Measurements from ENCODE around the gene ANXA3. TPM values are rescaled to one million over a fixed set of nuclear protein-coding genes. Genes with fewer than 3 reads are reported as not detected.

The ANXA3 gene
- total and polyA plus RNA-seq, 2 donors (not counting 3 experiments of a cell fraction or from before 2014, with no cell fraction given) = 52.9 to 78.4 TPM

DNA sequence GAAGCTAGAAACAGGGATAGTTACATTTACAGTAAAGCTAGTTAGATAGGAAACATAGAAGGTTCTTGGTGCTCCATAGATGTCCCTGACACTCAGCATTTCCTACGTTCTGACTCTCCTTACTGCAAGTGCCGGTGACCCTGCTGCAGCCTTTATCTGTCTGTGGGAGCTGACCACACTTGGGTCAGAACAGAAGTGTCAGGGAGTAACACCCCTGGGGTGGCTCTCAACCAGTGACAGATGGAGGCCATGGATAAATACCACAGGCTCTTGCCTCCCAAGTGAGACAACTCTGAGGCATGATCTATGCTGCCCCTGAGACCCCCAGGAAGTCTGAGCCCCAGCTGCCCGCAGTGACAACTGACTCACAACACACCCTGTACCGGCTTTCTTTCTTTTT, 69.8 kb downstream of the ANXA3 start:
- TF ChIP-seq, protein P1, sequence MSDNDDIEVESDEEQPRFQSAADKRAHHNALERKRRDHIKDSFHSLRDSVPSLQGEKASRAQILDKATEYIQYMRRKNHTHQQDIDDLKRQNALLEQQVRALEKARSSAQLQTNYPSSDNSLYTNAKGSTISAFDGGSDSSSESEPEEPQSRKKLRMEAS (IDR thresholded peaks at IDR 0.05; ENCODE audit: insufficient read depth, insufficient read length) = no peak
- TF ChIP-seq MYC (IDR thresholded peaks at IDR 0.05; ENCODE audit: low read depth, low read length) = no peak
- no peak for TF ChIP-seq GATA2 (IDR thresholded peaks at IDR 0.05; ENCODE audit: insufficient read depth, insufficient read length, low read depth, low read length)
- no peak for TF ChIP-seq POLR2A (IDR thresholded peaks at IDR 0.05; ENCODE audit: low read depth, low read length)
- TF ChIP-seq JUN (IDR thresholded peaks at IDR 0.05; ENCODE audit: borderline replicate concordance, insufficient read depth, insufficient read length, low read depth) = no peak
- FAIRE-seq (no peak), DNase-seq (ENCODE audit: low read depth, low spot score) (no peak)
- H3K36me3 ChIP-seq (ENCODE audit: control insufficient read depth in 2 of 2, extremely low read depth in 1 of 2, insufficient read depth in 2 of 2, low read length in 2 of 2) = no peaks in the 10 kb centered on the region
- H3K27ac ChIP-seq (ENCODE audit: insufficient read depth, low read depth, low read length) = no peak overlapping the region
- CTCF ChIA-PET = no interaction called here
- H2AFZ ChIP-seq (ENCODE audit: low read depth, low read length) = no peak overlapping the region
- H3K4me2 ChIP-seq (ENCODE audit: insufficient read depth, low read length) = no peak overlapping the region
- dilution Hi-C loops (cut with MboI; ENCODE audit: extremely low pct_ligation_motif_present, low sequenced_read_pairs) = loop anchor here (25.0 kb wide), 1 partner anchor 241 kb away; no protein-coding TSS in a partner anchor
- no TSS peak for BruUV-seq (replicated peaks)
- H4K20me1 ChIP-seq (replicated peaks; ENCODE audit: control insufficient read depth, extremely low read depth, insufficient read depth, low read length) = no peaks in the 10 kb centered on the region
- intact Hi-C loops (cut with micrococcal nuclease) = no loop called here
- H3K9me3 ChIP-seq (replicated peaks; ENCODE audit: control insufficient read depth, insufficient read depth, low read length) = no peaks in the 10 kb centered on the region
- H3K9me1 ChIP-seq (replicated peaks; ENCODE audit: control insufficient read depth, extremely low read depth, insufficient read depth, low read length) = no peaks in the 10 kb centered on the region
- no peak overlapping the region for H3K4me3 ChIP-seq (replicated peaks in 1 of 3; ENCODE audit: insufficient read depth in 1 of 3, low read depth in 1 of 3, low read length in 3 of 3)
- no peak overlapping the region for H3K9ac ChIP-seq (replicated peaks; ENCODE audit: extremely low read depth, insufficient read depth, low read length)
- no peaks in the 10 kb centered on the region for H3K79me2 ChIP-seq (ENCODE audit: control insufficient read depth, insufficient read depth, low read length)
- POLR2A ChIA-PET = no interaction called here
- H3K27me3 ChIP-seq (ENCODE audit: control insufficient read depth in 2 of 2, insufficient read depth in 2 of 2, low read length in 2 of 2) = no peaks in the 10 kb centered on the region
- peaks cover 9% of the 10 kb centered on the region for H3K4me1 ChIP-seq (ENCODE audit: control insufficient read depth, extremely low read depth, insufficient read depth, low read length)

DNA sequence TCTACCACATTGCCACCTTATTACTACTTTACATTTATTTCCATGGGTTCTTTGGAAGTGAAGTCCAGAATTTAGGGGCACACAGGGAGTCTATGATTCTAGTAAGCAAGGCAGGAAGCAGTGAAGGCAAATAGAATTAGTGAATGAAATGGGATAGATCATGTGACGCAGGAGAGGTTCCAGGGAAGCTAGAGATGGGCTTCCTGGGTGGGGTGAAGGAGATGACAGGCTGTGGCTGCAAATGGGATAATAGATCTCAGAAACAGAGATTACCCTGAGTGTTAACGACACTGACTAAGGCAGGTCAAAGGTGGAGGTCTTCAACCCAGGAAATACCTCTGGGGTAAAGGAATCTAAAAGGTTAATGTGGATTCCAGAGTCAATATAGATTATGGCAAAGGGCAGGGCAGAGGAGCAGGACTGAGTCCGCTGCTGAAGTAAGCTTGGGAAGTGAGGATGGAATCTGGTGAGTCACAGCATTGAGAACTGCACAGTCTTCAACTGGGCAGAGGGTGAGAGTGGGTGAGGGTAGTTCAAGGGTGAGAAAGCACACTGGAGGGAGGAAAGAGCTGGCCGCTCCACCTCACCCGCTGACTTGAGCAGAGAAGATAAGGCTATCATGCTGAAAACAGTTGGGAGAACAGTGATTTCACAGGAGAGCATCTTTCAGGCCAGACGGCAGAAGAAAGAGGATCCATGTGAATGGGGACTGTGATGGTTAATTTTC, 70.8 kb downstream of the ANXA3 start:
- FAIRE-seq (peak; percentile 82), DNase-seq (ENCODE audit: low read depth, low spot score) (peak; percentile 65)
- BruUV-seq (replicated peaks) = no TSS peak
- intact Hi-C loops (cut with micrococcal nuclease) (no loop called here), dilution Hi-C loops (cut with MboI; ENCODE audit: extremely low pct_ligation_motif_present, low sequenced_read_pairs) (loop anchor here (25.0 kb wide), 1 partner anchor 240 kb away; no protein-coding TSS in a partner anchor)
- CTCF ChIA-PET = interaction anchor here (0.7 to 1.6 kb wide), 7 partner anchors 8 to 241 kb away, joined by 3 to 10 read pairs (median 3); no protein-coding TSS in a partner anchor
- H3K27me3 ChIP-seq (ENCODE audit: control insufficient read depth in 2 of 2, insufficient read depth in 2 of 2, low read length in 2 of 2) = no peaks in the 10 kb centered on the region
- no peaks in the 10 kb centered on the region for H3K9me3 ChIP-seq (replicated peaks; ENCODE audit: control insufficient read depth, insufficient read depth, low read length)
- H3K4me3 ChIP-seq (replicated peaks in 1 of 3; ENCODE audit: insufficient read depth in 1 of 3, low read depth in 1 of 3, low read length in 3 of 3) = no peak overlapping the region
- H3K27ac ChIP-seq (ENCODE audit: insufficient read depth, low read depth, low read length) = no peak overlapping the region
- no peaks in the 10 kb centered on the region for H3K9me1 ChIP-seq (replicated peaks; ENCODE audit: control insufficient read depth, extremely low read depth, insufficient read depth, low read length)
- no peaks in the 10 kb centered on the region for H3K36me3 ChIP-seq (ENCODE audit: control insufficient read depth in 2 of 2, extremely low read depth in 1 of 2, insufficient read depth in 2 of 2, low read length in 2 of 2)
- H3K9ac ChIP-seq (replicated peaks; ENCODE audit: extremely low read depth, insufficient read depth, low read length) = no peak overlapping the region
- POLR2A ChIA-PET = no interaction called here
- H3K4me2 ChIP-seq (ENCODE audit: insufficient read depth, low read length) = no peak overlapping the region
- no peaks in the 10 kb centered on the region for H4K20me1 ChIP-seq (replicated peaks; ENCODE audit: control insufficient read depth, extremely low read depth, insufficient read depth, low read length)
- no peaks in the 10 kb centered on the region for H3K79me2 ChIP-seq (ENCODE audit: control insufficient read depth, insufficient read depth, low read length)
- peak overlapping the region; percentile 4 for H2AFZ ChIP-seq (ENCODE audit: low read depth, low read length)
- H3K4me1 ChIP-seq (ENCODE audit: control insufficient read depth, extremely low read depth, insufficient read depth, low read length) = peaks cover 9% of the 10 kb centered on the region
- TF ChIP-seq, protein P2, sequence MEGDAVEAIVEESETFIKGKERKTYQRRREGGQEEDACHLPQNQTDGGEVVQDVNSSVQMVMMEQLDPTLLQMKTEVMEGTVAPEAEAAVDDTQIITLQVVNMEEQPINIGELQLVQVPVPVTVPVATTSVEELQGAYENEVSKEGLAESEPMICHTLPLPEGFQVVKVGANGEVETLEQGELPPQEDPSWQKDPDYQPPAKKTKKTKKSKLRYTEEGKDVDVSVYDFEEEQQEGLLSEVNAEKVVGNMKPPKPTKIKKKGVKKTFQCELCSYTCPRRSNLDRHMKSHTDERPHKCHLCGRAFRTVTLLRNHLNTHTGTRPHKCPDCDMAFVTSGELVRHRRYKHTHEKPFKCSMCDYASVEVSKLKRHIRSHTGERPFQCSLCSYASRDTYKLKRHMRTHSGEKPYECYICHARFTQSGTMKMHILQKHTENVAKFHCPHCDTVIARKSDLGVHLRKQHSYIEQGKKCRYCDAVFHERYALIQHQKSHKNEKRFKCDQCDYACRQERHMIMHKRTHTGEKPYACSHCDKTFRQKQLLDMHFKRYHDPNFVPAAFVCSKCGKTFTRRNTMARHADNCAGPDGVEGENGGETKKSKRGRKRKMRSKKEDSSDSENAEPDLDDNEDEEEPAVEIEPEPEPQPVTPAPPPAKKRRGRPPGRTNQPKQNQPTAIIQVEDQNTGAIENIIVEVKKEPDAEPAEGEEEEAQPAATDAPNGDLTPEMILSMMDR (IDR thresholded peaks at IDR 0.05; ENCODE audit: extremely low read depth in 1 of 2, insufficient read depth in 1 of 2, low read depth in 1 of 2, low read length in 2 of 2) = no peak
- TF ChIP-seq POLR2A (IDR thresholded peaks at IDR 0.05; ENCODE audit: low read depth, low read length) = no peak
- TF ChIP-seq FOS (IDR thresholded peaks at IDR 0.05; ENCODE audit: borderline replicate concordance, insufficient read depth, low read length) = peak; percentile 78
- peak; percentile 50 for TF ChIP-seq GATA2 (IDR thresholded peaks at IDR 0.05; ENCODE audit: insufficient read depth, insufficient read length, low read depth, low read length)
- TF ChIP-seq, protein P1 (IDR thresholded peaks at IDR 0.05; ENCODE audit: insufficient read depth, insufficient read length) = no peak
- TF ChIP-seq JUN (IDR thresholded peaks at IDR 0.05; ENCODE audit: borderline replicate concordance, insufficient read depth, insufficient read length, low read depth) = no peak
